Urinary bladder (tissue), 4 donors: ENCODE measurements around the gene APC. TPM values are rescaled to one million over a fixed set of nuclear protein-coding genes. Genes with fewer than 3 reads are reported as not detected.
A peak's percentile ranks its signal among the peaks of the same experiment; 100 is the strongest.
"Not testable (repeated sequence)": the region's sequence is repeated elsewhere in the genome, so short reads cannot be mapped to it uniquely, and the experiment has no call there.

Source experiments
- DNase-seq: peaks from one replicate; pipeline ENCODE4 v3.0.0-alpha.2; 2015; ENCODE audit errors: extremely low spot score
- H3K27ac ChIP-seq: one replicate; pipeline ENCODE4 v1.5.1; 2013; ENCODE audit warnings: low read depth, mild to moderate bottlenecking, moderate library complexity
- H3K36me3 ChIP-seq: one replicate; pipeline ENCODE4 v1.6.1; 2013; ENCODE audit warnings: mild to moderate bottlenecking, moderate library complexity; ENCODE audit not compliant: insufficient read depth
- H3K4me1 ChIP-seq: one replicate; pipeline ENCODE4 v1.6.1; 2013; ENCODE audit warnings: mild to moderate bottlenecking, moderate library complexity; ENCODE audit not compliant: insufficient read depth
- H3K4me3 ChIP-seq: one replicate; pipeline ENCODE4 v1.5.1; 2013; ENCODE audit warnings: low read depth, low read length
- WGBS: extraction: QIAGEN DNeasy Blood & Tissue Kit; methylation state at CpG from one replicate; pipeline ENCODE4 v1.1.7; 2013; 5-methylcytosine and 5-hydroxymethylcytosine counted together
- polyA plus RNA-seq: library from polyadenylated mRNA; stranded (reverse); fragments of 200-250 nt; gene quantifications from one replicate; pipeline ENCODE4 v1.2.3, GENCODE V29; 2013
- total RNA-seq: library from RNA; depleted of rRNA; stranded (reverse); fragments of >200 nt; gene quantifications from one replicate; pipeline ENCODE4 v1.2.3, GENCODE V29; 2014
- donor health status: healthy with polysubstance abuse.
- donor health status: healthy.

The APC gene
- total and polyA plus RNA-seq, 2 donors, result 15.1 to 90.1 TPM

- 93% methylated on average over 4 of the region's 4 CpGs for WGBS
- Histone ChIP-seq H3K4me1 (no peaks in the 10 kb centered on the region), H3K27ac (no peak overlapping the region), H3K4me3 (no peak overlapping the region), H3K36me3 (no peaks in the 10 kb centered on the region)
- DNase-seq, result no peak
Measured at GRCh38 chr5:112706446-112707016, 31.2 kb upstream of the APC start.

GRCh38 chr5:112707187-112708102 is 30.2 kb upstream of the APC start:
- Histone ChIP-seq H3K27ac (peak overlapping the region; percentile 85), H3K4me3 (peak overlapping the region; percentile 86), H3K36me3 (no peaks in the 10 kb centered on the region), H3K4me1 (no peaks in the 10 kb centered on the region)
- peak; percentile 95 for DNase-seq
- WGBS, result 2% methylated on average over 61 of the region's 61 CpGs

GRCh38 chr5:112708103-112708622 is 29.5 kb upstream of the APC start:
- WGBS, result 2% methylated on average over 13 of the region's 13 CpGs
- DNase-seq, result no peak
- Histone ChIP-seq H3K4me1 (no peaks in the 10 kb centered on the region), H3K4me3 (peak overlapping the region; percentile 86), H3K27ac (peak overlapping the region; percentile 85), H3K36me3 (no peaks in the 10 kb centered on the region)

GRCh38 chr5:112709416-112709815 is 28.3 kb upstream of the APC start:
- no peak for DNase-seq
- 88% methylated on average over 3 of the region's 3 CpGs for WGBS
- Histone ChIP-seq H3K36me3 (no peaks in the 10 kb centered on the region), H3K27ac (no peak overlapping the region), H3K4me3 (no peak overlapping the region), H3K4me1 (no peaks in the 10 kb centered on the region)

GRCh38 chr5:112710896-112711295 is 26.8 kb upstream of the APC start:
- Histone ChIP-seq H3K27ac (no peak overlapping the region), H3K4me1 (no peaks in the 10 kb centered on the region), H3K4me3 (no peak overlapping the region), H3K36me3 (no peaks in the 10 kb centered on the region)
- 93% methylated on average over 4 of the region's 4 CpGs for WGBS
- DNase-seq, result no peak

- 84% methylated on average over 3 of the region's 3 CpGs for WGBS
- Histone ChIP-seq H3K4me1 (no peaks in the 10 kb centered on the region), H3K27ac (no peak overlapping the region), H3K4me3 (no peak overlapping the region), H3K36me3 (no peaks in the 10 kb centered on the region)
- DNase-seq, result no peak
Measured at GRCh38 chr5:112711436-112711835, 26.2 kb upstream of the APC start.

GRCh38 chr5:112713206-112713605 is 24.5 kb upstream of the APC start:
- no peak overlapping the region for H3K27ac ChIP-seq
- H3K36me3 ChIP-seq, result no peaks in the 10 kb centered on the region
- H3K4me3 ChIP-seq, result no peak overlapping the region
- no peaks in the 10 kb centered on the region for H3K4me1 ChIP-seq
- WGBS, result 94% methylated on average over 5 of the region's 5 CpGs
- DNase-seq, result no peak

- not testable (repeated sequence) for H3K4me1 ChIP-seq, H3K4me3 ChIP-seq, DNase-seq, H3K27ac ChIP-seq, H3K36me3 ChIP-seq
- WGBS, result 97% methylated on average over 7 of the region's 7 CpGs
Measured at GRCh38 chr5:112716895-112717294, 20.8 kb upstream of the APC start.

GRCh38 chr5:112717506-112718082 is 20.1 kb upstream of the APC start:
- Histone ChIP-seq H3K36me3 (no peaks in the 10 kb centered on the region), H3K4me1 (no peaks in the 10 kb centered on the region), H3K4me3 (no peak overlapping the region), H3K27ac (no peak overlapping the region)
- no peak for DNase-seq
- WGBS, result 61% methylated on average over 1 of the region's 1 CpG

GRCh38 chr5:112718344-112718743 is 19.3 kb upstream of the APC start:
- H3K4me1 ChIP-seq, result no peaks in the 10 kb centered on the region
- 95% methylated on average over 2 of the region's 2 CpGs for WGBS

GRCh38 chr5:112720576-112720975 is 17.1 kb upstream of the APC start:
- 90% methylated on average over 2 of the region's 2 CpGs for WGBS
- no peaks in the 10 kb centered on the region for H3K4me1 ChIP-seq

More at GRCh38 chr5:112718344-112718743, 19.3 kb upstream of the APC start:
- no peak for DNase-seq
- Histone ChIP-seq H3K36me3 (no peaks in the 10 kb centered on the region), H3K4me3 (no peak overlapping the region), H3K27ac (no peak overlapping the region)

GRCh38 chr5:112724901-112725300 is 12.8 kb upstream of the APC start:
- WGBS, result 89% methylated on average over 4 of the region's 4 CpGs
- no peak overlapping the region for H3K27ac ChIP-seq
- DNase-seq, result no peak
- H3K36me3 ChIP-seq, result no peaks in the 10 kb centered on the region
- no peaks in the 10 kb centered on the region for H3K4me1 ChIP-seq
- no peak overlapping the region for H3K4me3 ChIP-seq

More at GRCh38 chr5:112720576-112720975, 17.1 kb upstream of the APC start:
- no peak overlapping the region for H3K27ac ChIP-seq
- no peak for DNase-seq
- no peaks in the 10 kb centered on the region for H3K36me3 ChIP-seq
- H3K4me3 ChIP-seq, result no peak overlapping the region

GRCh38 chr5:112729630-112730029 is 8.1 kb upstream of the APC start:
- Histone ChIP-seq H3K27ac (no peak overlapping the region), H3K36me3 (no peaks in the 10 kb centered on the region), H3K4me1 (no peaks in the 10 kb centered on the region), H3K4me3 (no peak overlapping the region)
- 92% methylated on average over 1 of the region's 1 CpG for WGBS
- no peak for DNase-seq

GRCh38 chr5:112732131-112732530 is 5.6 kb upstream of the APC start:
- WGBS, result 93% methylated on average over 5 of the region's 5 CpGs

More at GRCh38 chr5:112732131-112732530, 5.6 kb upstream of the APC start:
- Histone ChIP-seq H3K4me1 (no peaks in the 10 kb centered on the region), H3K36me3 (no peaks in the 10 kb centered on the region), H3K4me3 (no peak overlapping the region), H3K27ac (no peak overlapping the region)
- no peak for DNase-seq
